NCI-H2029 (cell line): Measurements from ENCODE around the gene TTC7B.

ENCODE experiments used
- DNase-seq: peaks from one replicate; lab custom pipeline; 2025; lab: John Stamatoyannopoulos, UW

Gene TTC7B

DNA sequence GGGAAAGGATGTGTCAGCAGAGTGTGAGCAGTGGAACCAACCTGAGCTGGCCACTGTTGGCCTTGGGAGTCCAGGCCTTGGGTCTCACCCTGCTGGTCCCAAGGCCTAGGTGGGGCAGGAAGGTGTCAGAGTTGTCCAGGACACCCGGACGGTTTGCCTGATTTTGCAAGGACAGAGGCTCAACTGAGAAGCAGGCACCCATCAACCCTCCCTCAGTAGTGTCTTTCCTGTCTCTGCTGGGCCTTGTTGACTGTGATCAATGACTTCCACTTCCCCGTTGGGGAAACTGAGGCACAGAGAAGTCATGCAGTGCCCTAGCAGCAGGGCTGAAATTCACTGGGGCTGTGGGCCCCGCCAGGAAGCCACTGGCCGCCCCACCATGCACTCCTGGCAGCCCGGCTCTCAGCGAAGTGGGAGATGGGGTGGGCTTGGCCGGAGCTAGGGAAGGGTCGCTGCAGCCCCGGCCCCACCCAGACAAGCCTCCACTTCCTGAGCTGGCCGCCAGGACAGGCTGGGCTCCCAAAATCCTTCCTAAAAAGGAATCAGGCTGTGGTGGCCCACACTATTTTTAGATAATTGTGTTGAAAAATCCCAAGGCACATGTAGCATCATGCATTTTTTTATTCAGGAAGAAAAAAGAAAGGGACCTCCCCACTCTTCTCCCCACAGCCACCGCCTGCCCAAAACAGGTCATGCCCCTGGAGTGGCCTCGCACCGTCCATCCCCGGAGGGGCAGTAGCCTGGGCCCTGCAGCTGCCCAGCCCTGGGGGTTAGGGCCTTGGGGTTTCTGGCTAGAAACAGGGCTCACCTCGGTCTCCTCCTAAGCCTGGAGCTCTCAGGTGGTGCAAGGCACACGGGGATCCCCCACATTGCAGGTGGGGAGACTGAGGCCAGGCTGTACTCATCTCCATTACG is 292.0 kb downstream of the TTC7B start:
- DNase-seq = no peak

DNA sequence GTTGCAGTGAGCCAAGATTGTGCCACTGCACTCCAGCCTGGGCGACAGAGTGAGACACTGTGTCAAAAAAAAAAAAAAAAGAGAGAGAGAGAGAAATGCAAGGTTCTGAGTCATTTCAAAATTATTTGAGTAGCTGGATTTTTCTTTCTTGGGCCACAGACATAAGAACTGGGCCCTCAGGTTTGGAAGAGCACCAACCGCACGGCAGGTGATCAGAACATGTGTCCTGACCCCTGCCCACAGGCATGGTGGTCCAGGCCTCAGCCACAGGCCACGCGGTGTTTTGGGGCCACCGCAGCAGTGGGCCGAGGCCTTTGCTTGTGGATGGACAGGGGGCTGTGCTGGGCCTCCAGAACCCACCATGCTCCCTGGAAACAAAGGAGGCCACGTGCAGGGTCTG is 292.7 kb downstream of the TTC7B start:
- no peak for DNase-seq

- DNase-seq = peak; percentile 86
Observed at GRCh38 chr14:90522571-90523191, 293.5 kb downstream of the TTC7B start.

GRCh38 chr14:90521930-90522483 is 294.2 kb downstream of the TTC7B start:
- DNase-seq = no peak

GRCh38 chr14:90521084-90521929 is 294.9 kb downstream of the TTC7B start:
- no peak for DNase-seq

DNA sequence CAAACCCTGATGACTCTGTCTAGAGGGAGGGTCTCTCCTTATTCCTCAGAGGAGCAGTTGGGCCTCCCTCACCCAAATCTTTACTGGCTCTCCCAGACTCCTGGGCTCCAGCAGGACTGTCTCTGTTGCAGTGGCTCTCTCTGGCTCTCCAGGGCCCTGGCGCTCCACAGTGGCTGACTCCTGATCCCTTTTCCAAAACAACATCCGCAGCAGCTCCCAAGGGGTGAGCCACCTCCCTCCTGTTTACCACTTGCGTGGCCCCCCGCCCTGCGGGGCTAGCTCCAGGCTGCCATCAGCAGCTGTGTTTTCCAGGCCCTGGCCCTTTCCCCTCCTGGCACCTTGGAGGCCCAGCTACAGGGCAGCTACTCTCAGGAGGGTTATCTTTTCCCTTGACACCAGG is 295.9 kb downstream of the TTC7B start:
- DNase-seq = no peak

- no peak for DNase-seq
Observed at GRCh38 chr14:90519262-90519920, 296.8 kb downstream of the TTC7B start.

- DNase-seq = no peak
Observed at GRCh38 chr14:90518941-90519256, 297.3 kb downstream of the TTC7B start.

DNA sequence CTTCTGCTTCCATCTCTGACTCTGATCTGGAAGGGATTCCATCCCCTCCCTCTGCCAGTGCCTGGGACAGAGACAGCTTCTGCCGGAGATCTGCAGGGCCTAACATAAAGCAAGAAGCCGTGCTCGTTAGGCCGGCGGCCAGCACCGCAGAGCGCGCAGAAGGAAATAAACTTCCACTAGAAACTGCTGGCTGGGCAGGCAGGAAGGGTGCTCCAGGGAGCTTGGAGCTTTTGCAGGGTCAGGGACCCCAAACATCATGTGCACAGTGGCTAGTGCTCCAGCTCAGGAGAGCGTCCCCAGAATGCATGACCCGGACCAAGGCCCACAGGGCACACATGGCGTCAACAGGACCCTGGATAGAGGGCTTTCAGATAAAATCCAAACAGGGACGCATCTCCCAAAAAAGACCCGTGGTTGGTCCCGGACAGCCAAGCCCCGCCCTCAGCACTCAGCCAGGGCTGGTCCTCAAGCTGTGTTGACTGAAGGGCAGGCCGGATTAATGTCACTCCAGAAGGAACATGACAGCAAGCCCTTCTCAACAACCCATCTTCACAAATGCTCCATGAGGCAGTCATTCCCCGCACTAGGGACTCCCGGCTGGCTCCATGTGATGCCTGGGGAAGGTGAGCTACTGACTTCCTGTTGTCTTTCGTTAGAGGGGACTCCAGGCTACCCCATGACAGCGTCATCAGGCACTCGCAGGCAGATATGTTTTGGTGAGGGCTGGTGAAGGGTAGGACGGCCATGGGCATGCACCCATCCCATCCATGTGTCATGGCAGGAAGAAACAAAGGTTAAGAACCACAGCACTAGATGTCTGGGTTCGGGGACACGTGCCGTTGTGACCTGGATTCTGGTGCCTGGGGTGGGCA is 297.9 kb downstream of the TTC7B start:
- no peak for DNase-seq

DNA sequence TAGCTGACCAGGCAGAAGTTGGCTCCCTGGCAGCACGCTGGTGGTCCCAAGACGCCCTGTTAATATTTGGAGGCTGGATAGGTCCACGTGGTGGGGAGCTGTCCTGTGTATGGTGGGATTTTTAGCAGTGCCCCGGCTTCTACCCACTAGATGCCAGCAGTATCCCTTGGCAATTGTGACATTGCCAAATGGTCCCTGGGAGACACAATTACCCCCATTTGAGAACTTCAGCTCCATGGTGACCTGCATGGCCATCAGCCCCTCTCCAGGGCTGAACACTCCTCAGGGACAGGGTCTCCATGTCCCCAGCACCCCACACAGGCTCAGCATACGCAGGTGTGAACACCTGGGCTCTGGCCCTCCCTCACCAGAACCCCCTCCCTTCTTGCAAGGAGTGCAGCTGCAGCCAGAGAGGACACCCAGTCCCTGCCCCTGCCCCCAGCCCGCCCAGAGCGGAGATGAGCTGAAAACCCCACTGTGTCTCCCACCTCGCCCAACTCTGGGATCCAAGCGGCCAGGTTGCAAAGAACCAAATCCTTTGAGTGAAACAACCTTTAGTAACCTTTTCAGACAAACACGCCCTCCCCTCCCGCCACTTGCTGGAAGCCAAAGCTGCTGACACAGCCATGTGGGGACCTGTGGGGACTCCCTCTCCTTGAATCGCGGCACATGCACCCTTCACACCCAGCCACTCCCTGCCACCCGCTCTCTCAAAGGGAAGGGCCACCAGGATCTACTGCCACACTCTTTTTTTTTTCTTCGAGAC is 299.0 kb downstream of the TTC7B start:
- no peak for DNase-seq

DNA sequence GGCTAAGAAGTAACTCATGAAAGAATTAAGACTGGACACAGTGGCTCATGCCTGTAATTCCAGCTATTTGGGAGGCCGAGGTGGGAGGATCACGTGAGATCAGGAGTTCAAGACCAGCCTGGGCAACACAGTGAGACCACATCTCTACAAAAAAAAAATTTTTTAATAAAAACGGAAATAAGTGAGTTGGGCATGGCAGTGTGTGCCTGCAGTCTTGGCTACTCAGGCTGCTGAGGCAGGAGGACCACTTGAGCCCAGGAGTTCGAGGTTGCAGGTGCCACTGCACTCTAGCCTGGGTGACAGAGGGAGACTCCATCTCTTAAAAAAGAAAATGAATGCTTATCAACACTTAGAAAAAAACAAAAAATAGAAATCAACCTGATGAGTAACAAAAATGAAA is 301.7 kb downstream of the TTC7B start:
- DNase-seq = no peak

DNA sequence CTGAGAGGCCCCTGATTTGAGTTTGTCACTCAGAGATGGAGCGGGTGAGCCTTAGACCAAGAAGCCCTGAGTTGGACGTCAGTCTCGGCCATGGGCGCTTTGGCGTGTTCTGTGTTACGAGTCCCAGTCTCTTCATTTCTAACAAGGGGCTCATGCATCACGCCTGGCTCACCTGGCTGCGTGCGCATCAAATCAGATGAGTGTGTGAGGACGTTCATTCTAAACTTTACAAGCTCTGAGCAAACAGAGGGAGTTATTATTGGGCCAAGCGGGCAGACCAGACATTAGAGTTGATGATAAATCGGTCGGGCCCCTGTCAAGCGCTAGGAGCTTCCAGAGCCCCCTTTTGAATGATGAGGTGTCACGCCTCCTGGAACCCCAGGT is 302.2 kb downstream of the TTC7B start:
- DNase-seq = no peak

DNA sequence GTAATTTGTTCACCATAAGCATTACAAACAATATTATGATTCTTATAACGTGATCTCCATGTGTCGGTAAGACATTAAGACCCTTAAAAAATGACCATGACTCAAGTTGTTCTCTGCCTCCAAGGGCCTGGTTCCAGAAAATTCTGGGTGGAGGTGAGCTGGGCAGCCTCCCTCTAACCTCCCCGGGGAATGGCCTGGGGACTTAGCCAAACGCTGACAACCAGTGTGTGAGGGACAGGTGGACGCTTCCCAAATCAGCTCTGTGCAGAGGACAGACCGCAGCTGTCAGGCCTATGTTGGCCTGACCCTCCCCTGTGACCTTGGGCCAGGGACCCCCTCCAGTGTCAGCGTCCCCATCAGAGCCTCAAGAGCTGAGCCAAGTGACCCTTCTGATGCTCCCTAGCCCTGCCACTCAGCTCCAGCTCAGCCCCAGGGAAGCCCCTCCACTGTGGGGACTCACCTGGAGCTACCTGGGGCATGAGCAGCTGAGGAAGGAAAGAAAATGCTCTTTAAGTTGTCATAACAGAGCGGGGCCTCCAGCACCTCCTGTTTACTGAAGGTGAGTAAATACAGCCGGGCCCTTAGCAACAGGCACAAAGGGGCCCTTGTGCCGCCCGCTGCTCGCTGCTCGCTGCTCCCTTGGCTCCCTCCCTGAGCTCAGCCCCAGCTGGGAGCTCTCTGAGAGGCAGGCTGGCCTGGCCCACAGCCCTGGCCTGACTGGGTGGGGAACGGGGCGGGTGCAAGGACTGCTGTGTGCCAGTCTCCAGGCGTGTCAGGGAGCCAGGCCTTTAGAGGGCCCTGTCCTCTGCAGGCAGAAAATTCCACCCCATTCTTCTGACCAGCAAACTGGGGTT is 302.8 kb downstream of the TTC7B start:
- DNase-seq = peak; percentile 80

- DNase-seq = no peak
Observed at GRCh38 chr14:90512329-90512991, 303.8 kb downstream of the TTC7B start.

DNA sequence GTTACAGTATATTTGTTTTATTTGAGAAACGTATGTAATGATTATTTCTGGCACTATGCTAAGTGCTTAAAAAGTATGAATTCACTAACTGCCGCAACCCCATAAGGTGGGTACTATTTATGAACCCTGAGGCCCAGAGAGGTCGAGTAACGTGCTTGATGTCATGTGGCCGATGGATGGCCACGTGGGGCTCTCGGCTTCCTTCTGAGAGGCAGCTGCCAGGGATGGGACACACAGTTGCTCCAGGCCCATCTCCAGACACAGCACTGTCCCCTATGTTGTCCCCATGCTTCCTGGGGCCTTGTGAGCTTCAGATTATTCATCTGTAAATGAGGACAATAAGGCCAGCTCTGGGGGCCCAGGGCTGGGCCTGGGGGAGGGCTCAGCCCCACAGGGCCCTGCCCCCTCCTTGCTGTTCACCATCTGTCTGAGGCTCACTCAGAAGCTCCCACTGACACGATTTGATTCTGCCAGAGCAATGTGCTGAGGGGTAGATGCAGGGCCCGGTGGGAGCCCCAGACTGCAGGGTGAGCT is 304.4 kb downstream of the TTC7B start:
- DNase-seq = no peak

- DNase-seq = no peak
Observed at GRCh38 chr14:90511252-90511651, 305.0 kb downstream of the TTC7B start.

DNA sequence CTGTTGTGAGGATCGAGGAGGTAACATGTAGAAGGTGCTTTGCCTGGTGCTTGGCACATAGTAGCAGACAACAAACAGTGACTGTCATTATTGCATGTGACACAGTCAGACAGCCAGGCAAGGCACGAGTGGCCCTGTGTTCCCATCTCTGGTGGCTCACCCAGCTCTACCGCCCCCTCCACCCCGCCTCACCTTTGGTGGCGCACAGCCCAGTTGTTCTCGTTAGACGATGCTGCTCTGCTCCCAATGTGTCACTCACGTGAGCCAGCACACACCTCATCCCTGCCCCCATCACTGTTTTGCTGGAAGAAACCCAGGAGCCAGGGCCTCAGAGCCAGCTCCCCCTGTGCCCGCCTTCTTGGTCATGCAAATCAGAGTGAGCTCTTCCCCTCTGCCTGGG is 306.1 kb downstream of the TTC7B start:
- DNase-seq = peak; percentile 87

DNA sequence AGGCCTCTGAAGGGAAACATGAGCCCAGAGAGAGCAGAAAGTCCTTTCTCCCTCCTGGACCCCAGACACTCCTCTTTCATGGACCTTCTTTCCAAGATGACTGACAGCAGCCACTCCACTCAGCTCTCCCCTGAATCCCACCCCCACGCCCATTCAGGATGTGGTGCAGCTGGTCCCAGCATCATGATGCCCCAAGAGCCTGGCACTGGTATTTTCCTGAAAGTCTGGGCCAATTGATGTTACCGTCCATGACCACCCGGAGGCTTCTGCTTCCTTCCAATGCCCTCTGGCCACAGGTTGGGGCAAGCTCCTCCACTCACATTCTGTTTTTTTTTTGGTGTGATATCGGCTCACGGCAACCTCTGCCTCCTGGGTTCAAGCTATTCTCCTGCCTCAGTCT is 306.8 kb downstream of the TTC7B start:
- no peak for DNase-seq
